OCI-LY3 (cell line): ENCODE data around the gene U2SURP.

ENCODE experiments used
- H2AFZ ChIP-seq: fragments of 200-600, 300-600 bp; shearing (Covaris generic); 2 replicates; pipeline ENCODE4 v1.6.0; 2014; ENCODE audit warnings: antibody characterized with exemption, low read depth, low read length
- H3K27ac ChIP-seq: fragments of 200-600, 300-600 bp; sonication (generic); 2 replicates; pipeline ENCODE4 v1.5.1; 2014; ENCODE audit warnings: mild to moderate bottlenecking, low read length, moderate library complexity, mixed read lengths
- H3K27me3 ChIP-seq: fragments of 200-600, 300-600 bp; sonication (generic); 2 replicates; pipeline ENCODE4 v1.6.1; 2014; ENCODE audit warnings: low read depth, low read length, mixed read lengths
- H3K36me3 ChIP-seq: fragments of 200-600, 300-600 bp; sonication (generic); replicated peaks from 2 replicates; pipeline ENCODE3; 2014; ENCODE audit warnings: low read depth, low read length, mixed read lengths
- H3K4me1 ChIP-seq: fragments of 300-600, 200-600 bp; sonication (generic); 2 replicates; pipeline ENCODE4 v1.6.1; 2014; ENCODE audit warnings: low read length, mixed read lengths
- H3K4me2 ChIP-seq: fragments of 200-600, 300-600 bp; sonication (generic); 2 replicates; pipeline ENCODE4 v1.6.1; 2014; ENCODE audit warnings: low read length, mixed read lengths
- H3K4me3 ChIP-seq: fragments of 300-600, 200-600 bp; sonication (generic); 2 replicates; pipeline ENCODE4 v1.5.1; 2014; ENCODE audit warnings: antibody characterized with exemption, mild to moderate bottlenecking, low read length, moderate library complexity
- H3K79me2 ChIP-seq: fragments of 300-600, 200-600 bp; shearing (Covaris generic); 2 replicates; pipeline ENCODE4 v1.6.1; 2014; ENCODE audit warnings: mild to moderate bottlenecking, low read length, mixed read lengths
- H3K9ac ChIP-seq: fragments of 300-600, 200-600 bp; shearing (Covaris generic); 2 replicates; pipeline ENCODE4 v1.6.0; 2014; ENCODE audit warnings: mild to moderate bottlenecking, low read length, moderate library complexity
- H3K9me3 ChIP-seq: fragments of 200-600, 300-600 bp; shearing (Covaris generic); 2 replicates; pipeline ENCODE4 v1.6.1; 2014; ENCODE audit warnings: low read length, mixed read lengths; ENCODE audit not compliant: insufficient read depth
- H4K20me1 ChIP-seq: fragments of 200-600, 300-600 bp; sonication (generic); 2 replicates; pipeline ENCODE4 v1.6.1; 2016; ENCODE audit warnings: low read length, mixed read lengths; ENCODE audit not compliant: insufficient read depth
- EZH2phosphoT487 ChIP-seq: fragments of 200-600 bp; shearing (Covaris generic); IDR thresholded peaks from 2 replicates; pipeline ENCODE4 v1.6.1; 2018; ENCODE audit warnings: antibody characterized with exemption, mixed run types, low read depth
- TF ChIP-seq, protein P1 (sequence below): fragments of 200-600, 300-600 bp; sonication (generic); IDR thresholded peaks from 2 replicates; pipeline ENCODE4 v1.5.1; 2014; ENCODE audit warnings: antibody characterized with exemption, low read length, low read depth

The U2SURP gene

DNA sequence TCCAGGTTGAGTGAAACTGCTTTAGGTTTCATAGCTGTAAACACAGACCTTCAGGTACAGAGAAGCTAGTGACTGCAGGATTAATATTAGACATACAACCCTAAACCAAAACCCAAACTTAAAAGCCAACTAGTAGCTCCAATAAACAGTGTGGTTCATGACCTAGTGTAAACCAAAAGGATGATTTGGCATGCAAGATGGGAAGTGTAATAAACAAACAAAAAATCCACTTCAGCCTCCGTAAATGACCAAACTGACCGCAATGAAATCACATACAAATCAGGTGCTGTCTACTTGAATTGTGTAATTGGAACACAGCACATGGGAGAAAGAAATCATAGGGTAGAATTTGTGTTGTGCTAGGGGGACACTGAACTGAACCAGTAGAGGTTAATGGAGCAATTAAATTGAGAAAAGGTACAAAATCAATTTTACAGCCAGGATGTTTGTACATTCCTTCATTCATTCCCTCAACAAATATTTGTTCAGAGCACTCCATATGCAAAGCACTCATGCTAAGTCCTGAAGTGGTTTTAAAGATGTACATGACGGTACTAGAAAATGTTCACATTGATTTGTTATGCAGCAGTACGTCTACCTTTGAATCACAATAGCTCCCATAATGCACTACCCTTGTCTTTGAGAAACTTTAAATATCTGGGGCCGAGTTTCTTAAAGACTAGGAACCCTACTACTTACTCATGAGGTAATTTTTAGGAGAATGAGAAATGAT lies 96.8 kb downstream of the U2SURP start:
- Histone ChIP-seq H3K27me3 (no peaks in the 10 kb centered on the region), H3K79me2 (no peaks in the 10 kb centered on the region), H3K27ac (no peak overlapping the region), H3K9ac (no peak overlapping the region), H2AFZ (no peak overlapping the region), H3K9me3 (no peaks in the 10 kb centered on the region), H3K4me2 (no peak overlapping the region), H3K4me1 (no peaks in the 10 kb centered on the region), H3K36me3 (no peaks in the 10 kb centered on the region), H3K4me3 (no peak overlapping the region), H4K20me1 (no peaks in the 10 kb centered on the region)
- TF ChIP-seq EZH2phosphoT487: no peak
- TF ChIP-seq, protein P1, sequence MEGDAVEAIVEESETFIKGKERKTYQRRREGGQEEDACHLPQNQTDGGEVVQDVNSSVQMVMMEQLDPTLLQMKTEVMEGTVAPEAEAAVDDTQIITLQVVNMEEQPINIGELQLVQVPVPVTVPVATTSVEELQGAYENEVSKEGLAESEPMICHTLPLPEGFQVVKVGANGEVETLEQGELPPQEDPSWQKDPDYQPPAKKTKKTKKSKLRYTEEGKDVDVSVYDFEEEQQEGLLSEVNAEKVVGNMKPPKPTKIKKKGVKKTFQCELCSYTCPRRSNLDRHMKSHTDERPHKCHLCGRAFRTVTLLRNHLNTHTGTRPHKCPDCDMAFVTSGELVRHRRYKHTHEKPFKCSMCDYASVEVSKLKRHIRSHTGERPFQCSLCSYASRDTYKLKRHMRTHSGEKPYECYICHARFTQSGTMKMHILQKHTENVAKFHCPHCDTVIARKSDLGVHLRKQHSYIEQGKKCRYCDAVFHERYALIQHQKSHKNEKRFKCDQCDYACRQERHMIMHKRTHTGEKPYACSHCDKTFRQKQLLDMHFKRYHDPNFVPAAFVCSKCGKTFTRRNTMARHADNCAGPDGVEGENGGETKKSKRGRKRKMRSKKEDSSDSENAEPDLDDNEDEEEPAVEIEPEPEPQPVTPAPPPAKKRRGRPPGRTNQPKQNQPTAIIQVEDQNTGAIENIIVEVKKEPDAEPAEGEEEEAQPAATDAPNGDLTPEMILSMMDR: no peak

DNA sequence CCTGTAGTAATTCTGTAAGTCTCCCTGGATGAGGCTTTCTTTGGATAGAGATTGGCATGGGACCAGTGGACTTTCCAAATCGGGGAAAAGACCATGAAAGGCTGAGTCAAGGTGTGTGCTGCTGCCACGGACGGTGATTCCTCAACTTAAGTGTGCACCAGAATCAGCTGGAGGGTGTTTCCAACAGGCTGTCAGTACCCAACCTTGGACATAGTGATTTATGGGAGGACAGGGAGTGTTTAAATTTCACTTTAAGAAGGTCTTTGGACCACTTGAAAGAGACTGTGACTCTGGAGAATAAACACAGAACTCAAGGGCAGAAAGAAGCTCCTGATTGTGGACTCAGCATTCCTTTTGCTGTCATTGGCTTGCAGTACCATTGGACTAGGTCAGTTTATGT lies 97.8 kb downstream of the U2SURP start:
- Histone ChIP-seq H3K27ac (no peak overlapping the region), H3K27me3 (no peaks in the 10 kb centered on the region), H3K36me3 (peaks cover 1% of the 10 kb centered on the region), H3K4me2 (no peak overlapping the region), H3K4me3 (no peak overlapping the region), H3K4me1 (peaks cover 5% of the 10 kb centered on the region; the same call in 1 of the 2 replicates), H3K79me2 (no peaks in the 10 kb centered on the region), H4K20me1 (no peaks in the 10 kb centered on the region), H2AFZ (no peak overlapping the region), H3K9ac (no peak overlapping the region), H3K9me3 (peaks cover 1% of the 10 kb centered on the region; the same call in 1 of the 2 replicates)
- TF ChIP-seq, protein P1: no peak
- TF ChIP-seq EZH2phosphoT487: no peak

DNA sequence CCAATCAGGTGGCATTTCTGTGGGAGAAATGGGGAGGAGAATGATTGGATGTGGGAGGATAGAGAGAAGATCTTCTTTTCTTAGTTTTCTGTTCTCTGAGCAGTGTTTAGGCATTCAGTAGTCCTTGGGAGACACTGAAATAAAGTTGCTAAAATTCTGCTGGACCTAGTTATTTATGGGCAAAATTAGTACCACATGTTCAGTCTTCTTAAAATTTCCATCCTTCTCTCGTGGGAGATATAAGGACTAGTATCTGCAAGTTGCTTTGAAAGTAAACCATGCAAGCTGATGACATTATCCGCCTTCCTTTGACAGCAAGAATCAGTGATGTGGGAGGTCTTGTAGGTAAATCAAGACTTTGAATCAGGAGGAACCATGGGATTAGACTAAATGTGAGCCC lies 98.3 kb downstream of the U2SURP start:
- H4K20me1 ChIP-seq: no peaks in the 10 kb centered on the region
- no peak overlapping the region for H2AFZ ChIP-seq
- peaks cover 5% of the 10 kb centered on the region for H3K36me3 ChIP-seq
- H3K9me3 ChIP-seq: peaks cover 6% of the 10 kb centered on the region; the same call in 1 of the 2 replicates
- no peak overlapping the region for H3K4me2 ChIP-seq
- no peaks in the 10 kb centered on the region for H3K27me3 ChIP-seq
- no peak overlapping the region for H3K9ac ChIP-seq
- H3K79me2 ChIP-seq: no peaks in the 10 kb centered on the region
- no peak overlapping the region for H3K27ac ChIP-seq
- TF ChIP-seq, protein P1: no peak
- TF ChIP-seq EZH2phosphoT487: no peak
- peaks cover 5% of the 10 kb centered on the region; the same call in 1 of the 2 replicates for H3K4me1 ChIP-seq
- H3K4me3 ChIP-seq: no peak overlapping the region

DNA sequence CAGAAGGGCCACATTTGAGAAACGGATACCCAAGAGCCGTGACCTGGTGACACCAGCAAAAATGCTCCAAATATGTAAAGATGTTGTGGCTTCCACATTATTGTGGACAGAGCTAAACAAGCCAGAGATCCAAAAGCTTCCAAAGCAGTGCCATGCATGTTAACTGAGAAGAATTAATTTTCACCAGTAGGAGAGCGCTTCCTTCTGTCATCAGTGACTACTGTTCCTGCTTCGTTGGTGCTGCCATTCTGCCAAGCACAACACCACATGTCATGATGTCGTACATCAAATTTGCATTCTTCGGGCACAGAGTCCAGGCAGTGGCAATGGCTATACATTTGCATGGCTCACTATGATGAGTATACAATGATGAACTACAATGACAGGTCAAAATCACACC lies 99.1 kb downstream of the U2SURP start:
- Histone ChIP-seq H3K9me3 (peaks cover 13% of the 10 kb centered on the region), H3K9ac (no peak overlapping the region), H3K27me3 (no peaks in the 10 kb centered on the region), H3K27ac (no peak overlapping the region), H3K4me3 (no peak overlapping the region), H3K4me2 (no peak overlapping the region), H4K20me1 (no peaks in the 10 kb centered on the region), H2AFZ (no peak overlapping the region), H3K36me3 (peaks cover 5% of the 10 kb centered on the region), H3K4me1 (peaks cover 5% of the 10 kb centered on the region; the same call in 1 of the 2 replicates), H3K79me2 (no peaks in the 10 kb centered on the region)
- TF ChIP-seq EZH2phosphoT487: no peak
- TF ChIP-seq, protein P1: no peak
